ENCODE data around the gene ACSF3.

- TF ChIP-seq POU6F1 (CRISPR knock-in tag; IDR thresholded peaks at IDR 0.05; ENCODE audit: borderline replicate concordance, low read depth) (no peak), ZFP3 (CRISPR knock-in tag; IDR thresholded peaks at IDR 0.05) (no peak), ZNF565 (CRISPR knock-in tag; conservative IDR thresholded peaks at IDR 0.05; ENCODE audit: low read depth) (no peak), ISL1 (CRISPR knock-in tag; IDR thresholded peaks at IDR 0.05) (no peak), ZFP30 (CRISPR knock-in tag; IDR thresholded peaks at IDR 0.05) (no peak), CSDC2 (CRISPR knock-in tag; IDR thresholded peaks at IDR 0.05) (no peak), PATZ1 (CRISPR knock-in tag; IDR thresholded peaks at IDR 0.05; ENCODE audit: borderline replicate concordance) (no peak)
Observed at GRCh38 chr16:89163297-89163696, 69.6 kb downstream of the ACSF3 start.

Measured in SK-N-SH treated with all-trans-retinoic acid at 6 μM for 48 hours (cell line).